ENCODE measurements around the gene NTM.

DNA sequence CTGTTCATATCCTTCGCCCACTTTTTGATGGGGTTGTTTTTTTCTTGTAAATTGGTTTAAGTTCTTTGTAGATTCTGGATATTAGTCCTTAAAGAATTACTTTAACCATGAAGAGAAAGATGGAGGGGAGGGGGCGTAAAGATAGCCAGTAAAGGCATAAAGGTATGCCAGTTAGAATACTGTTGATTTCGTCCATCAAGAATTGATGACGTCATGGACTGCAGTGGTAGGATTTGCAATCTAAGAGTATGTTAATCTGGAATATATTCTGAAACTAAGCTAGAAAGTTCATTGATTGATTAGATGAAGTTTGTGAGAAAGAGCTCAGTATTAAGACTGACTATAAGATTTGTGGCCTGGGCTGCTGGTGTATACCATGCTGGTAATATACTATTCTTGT, 856.1 kb downstream of the NTM start:
- TF ChIP-seq, protein P1, sequence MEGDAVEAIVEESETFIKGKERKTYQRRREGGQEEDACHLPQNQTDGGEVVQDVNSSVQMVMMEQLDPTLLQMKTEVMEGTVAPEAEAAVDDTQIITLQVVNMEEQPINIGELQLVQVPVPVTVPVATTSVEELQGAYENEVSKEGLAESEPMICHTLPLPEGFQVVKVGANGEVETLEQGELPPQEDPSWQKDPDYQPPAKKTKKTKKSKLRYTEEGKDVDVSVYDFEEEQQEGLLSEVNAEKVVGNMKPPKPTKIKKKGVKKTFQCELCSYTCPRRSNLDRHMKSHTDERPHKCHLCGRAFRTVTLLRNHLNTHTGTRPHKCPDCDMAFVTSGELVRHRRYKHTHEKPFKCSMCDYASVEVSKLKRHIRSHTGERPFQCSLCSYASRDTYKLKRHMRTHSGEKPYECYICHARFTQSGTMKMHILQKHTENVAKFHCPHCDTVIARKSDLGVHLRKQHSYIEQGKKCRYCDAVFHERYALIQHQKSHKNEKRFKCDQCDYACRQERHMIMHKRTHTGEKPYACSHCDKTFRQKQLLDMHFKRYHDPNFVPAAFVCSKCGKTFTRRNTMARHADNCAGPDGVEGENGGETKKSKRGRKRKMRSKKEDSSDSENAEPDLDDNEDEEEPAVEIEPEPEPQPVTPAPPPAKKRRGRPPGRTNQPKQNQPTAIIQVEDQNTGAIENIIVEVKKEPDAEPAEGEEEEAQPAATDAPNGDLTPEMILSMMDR (conservative IDR thresholded peaks at IDR 0.05; ENCODE audit: low read depth, low read length): no peak
- no peak for TF ChIP-seq EZH2 (IDR thresholded peaks at IDR 0.05; ENCODE audit: borderline replicate concordance, low read depth, low read length, poor library complexity, severe bottlenecking)
